H1 (cell line): ENCODE measurements around the gene CBL. TPM values are rescaled to one million over a fixed set of nuclear protein-coding genes. Genes with fewer than 3 reads are reported as not detected.

Experiments
- CTCF ChIA-PET: fragments of 300-600 bp; sonication (Branson Sonifier 250); formaldehyde crosslinking; loops from one replicate; lab custom pipeline; 2021; ENCODE audit not compliant: partially characterized antibody; lab: Charles Lee
- POLR2A ChIA-PET: fragments of 300-600 bp; sonication (Branson Sonifier 250); formaldehyde crosslinking; loops from one replicate; lab custom pipeline; 2021; ENCODE audit warnings: inconsistent platforms; ENCODE audit not compliant: partially characterized antibody; lab: Charles Lee
- DNase-seq, 2 experiments: peaks; one replicate each; pipeline versions ENCODE4 v3.0.0 to v3.0.0-alpha.2; 2010 to 2022; ENCODE audit warnings: low spot score in 2 of 2, low read depth in 1 of 2, mixed read lengths in 1 of 2
- FAIRE-seq: peaks from 2 replicates; lab custom pipeline; 2011; peaks lifted over from hg19 to GRCh38; lab: Jason Lieb, UNC
- H2AFZ ChIP-seq: 2 replicates; pipeline ENCODE4 v1.8.1; 2012; ENCODE audit warnings: low read length, inconsistent platforms
- H2AK5ac ChIP-seq: 2 replicates; pipeline ENCODE4 v1.6.1; 2013; ENCODE audit warnings: low read depth, low read length
- H2BK120ac ChIP-seq: replicated peaks from 2 replicates; pipeline ENCODE3; 2013; ENCODE audit warnings: low read depth, low read length, inconsistent platforms
- H2BK12ac ChIP-seq: 2 replicates; pipeline ENCODE4 v1.6.1; 2013; ENCODE audit warnings: low read depth, low read length
- H2BK15ac ChIP-seq: 2 replicates; pipeline ENCODE4 v1.6.1; 2013; ENCODE audit warnings: low read length
- H2BK20ac ChIP-seq: 2 replicates; pipeline ENCODE4 v1.6.1; 2013; ENCODE audit warnings: low read length
- H2BK5ac ChIP-seq: 2 replicates; pipeline ENCODE4 v1.6.1; 2013; ENCODE audit warnings: low read depth, low read length
- H3K14ac ChIP-seq: 2 replicates; pipeline ENCODE4 v1.6.1; 2013; ENCODE audit warnings: inconsistent platforms; ENCODE audit not compliant: insufficient read length
- H3K18ac ChIP-seq: 2 replicates; pipeline ENCODE4 v1.6.1; 2013; ENCODE audit warnings: low read length; ENCODE audit errors: extremely low read depth
- H3K23ac ChIP-seq: 2 replicates; pipeline ENCODE4 v1.6.1; 2013; ENCODE audit warnings: inconsistent platforms; ENCODE audit not compliant: insufficient read length
- H3K23me2 ChIP-seq: 2 replicates; pipeline ENCODE4 v1.6.1; 2013; ENCODE audit warnings: low read depth, low read length
- H3K27ac ChIP-seq: 2 replicates; pipeline ENCODE4 v1.6.1; 2011; ENCODE audit warnings: low read depth, low read length, inconsistent platforms
- H3K27me3 ChIP-seq, 4 experiments: replicated peaks in 1 of 4; 1 replicate in 1 of 4; 2 replicates in 3 of 4; pipeline versions ENCODE4 v1.6.1 to v1.8.1; 2011 to 2013; ENCODE audit warnings: low read length in 3 of 4, mild to moderate bottlenecking in 3 of 4, inconsistent platforms in 2 of 4, mixed read lengths in 2 of 4, moderate library complexity in 1 of 4; ENCODE audit not compliant: control insufficient read depth in 3 of 4, insufficient read depth in 3 of 4; ENCODE audit errors: extremely low read depth in 1 of 4
- H3K36me3 ChIP-seq, 4 experiments: 2 replicates each; pipeline versions ENCODE4 v1.6.1 to v1.8.1; 2011 to 2013; ENCODE audit warnings: mild to moderate bottlenecking in 4 of 4, low read length in 3 of 4, moderate library complexity in 2 of 4, control low read depth in 1 of 4, inconsistent platforms in 1 of 4; ENCODE audit not compliant: insufficient read depth in 4 of 4, control insufficient read depth in 2 of 4
- H3K4ac ChIP-seq: replicated peaks from 2 replicates; pipeline ENCODE3; 2013; ENCODE audit warnings: low read length, low read depth, mixed read lengths, inconsistent platforms; ENCODE audit not compliant: insufficient read length
- H3K4me1 ChIP-seq, 4 experiments: replicated peaks in 1 of 4; 1 replicate in 1 of 4; 2 replicates in 3 of 4; pipeline versions ENCODE4 v1.6.1 to v1.8.1; 2011 to 2013; ENCODE audit warnings: low read length in 3 of 4, inconsistent platforms in 2 of 4, mixed read lengths in 1 of 4; ENCODE audit not compliant: insufficient read depth in 4 of 4, control insufficient read depth in 3 of 4
- H3K4me2 ChIP-seq, 2 experiments: 2 replicates each; pipeline versions ENCODE4 v1.6.1 to v1.8.1; 2011 to 2013; ENCODE audit warnings: low read depth in 2 of 2, low read length in 2 of 2, control low read depth in 1 of 2, inconsistent platforms in 1 of 2, mild to moderate bottlenecking in 1 of 2; ENCODE audit not compliant: insufficient read depth in 1 of 2
- H3K4me3 ChIP-seq, 4 experiments: fragments of 200-600, 300-600 bp in 1 of 4; sonication (generic), shearing (Covaris generic), sonication (Bioruptor Twin) in 1 of 4; 2 replicates each; pipeline versions ENCODE4 v1.5.1 to v1.8.1; 2011 to 2016; ENCODE audit warnings: low read length in 4 of 4, low read depth in 3 of 4, control low read depth in 2 of 4, inconsistent platforms in 2 of 4, mild to moderate bottlenecking in 2 of 4, mixed read lengths in 1 of 4, moderate library complexity in 1 of 4; ENCODE audit not compliant: insufficient read depth in 2 of 4; ENCODE audit errors: extremely low read depth in 1 of 4
- H3K56ac ChIP-seq: replicated peaks from 2 replicates; pipeline ENCODE3; 2013; ENCODE audit warnings: low read depth, mild to moderate bottlenecking, mixed read lengths, low read length, inconsistent platforms; ENCODE audit not compliant: insufficient read length
- H3K79me1 ChIP-seq: 2 replicates; pipeline ENCODE4 v1.6.1; 2013; ENCODE audit warnings: low read depth, low read length, control low read depth
- H3K79me2 ChIP-seq, 2 experiments: 2 replicates each; pipeline versions ENCODE4 v1.6.1 to v1.8.1; 2012 to 2013; ENCODE audit warnings: low read length in 2 of 2, mild to moderate bottlenecking in 2 of 2, inconsistent platforms in 1 of 2; ENCODE audit not compliant: insufficient read depth in 2 of 2, control insufficient read depth in 1 of 2
- H3K9ac ChIP-seq, 4 experiments: replicated peaks in 1 of 4; 1 replicate in 1 of 4; 2 replicates in 3 of 4; pipeline versions ENCODE4 v1.6.1 to v1.8.1; 2011 to 2013; ENCODE audit warnings: low read depth in 3 of 4, low read length in 3 of 4, control low read depth in 2 of 4, mild to moderate bottlenecking in 2 of 4, moderate library complexity in 2 of 4, inconsistent platforms in 1 of 4; ENCODE audit errors: extremely low read depth in 1 of 4
- H3K9me3 ChIP-seq, 2 experiments: 2 replicates each; pipeline versions ENCODE4 v1.6.1 to v1.8.1; 2012 to 2013; ENCODE audit warnings: mild to moderate bottlenecking in 2 of 2, moderate library complexity in 2 of 2, control low read depth in 1 of 2, inconsistent platforms in 1 of 2, low read depth in 1 of 2, low read length in 1 of 2, mixed read lengths in 1 of 2; ENCODE audit not compliant: insufficient read depth in 2 of 2
- H4K20me1 ChIP-seq, 2 experiments: replicated peaks in 1 of 2; 2 replicates each; pipeline versions ENCODE3 to v1.8.1; 2011 to 2013; ENCODE audit warnings: inconsistent platforms in 2 of 2, low read length in 2 of 2, mild to moderate bottlenecking in 1 of 2; ENCODE audit not compliant: insufficient read depth in 2 of 2, control insufficient read depth in 1 of 2
- H4K5ac ChIP-seq: 2 replicates; pipeline ENCODE4 v1.6.1; 2013; ENCODE audit warnings: low read length, low read depth, mixed read lengths, inconsistent platforms; ENCODE audit not compliant: insufficient read length
- H4K8ac ChIP-seq: 2 replicates; pipeline ENCODE4 v1.8.0; 2013; ENCODE audit warnings: mild to moderate bottlenecking, moderate library complexity, low read length, inconsistent platforms; ENCODE audit not compliant: insufficient read depth; ENCODE audit errors: extremely low read depth
- H4K91ac ChIP-seq: replicated peaks from 2 replicates; pipeline ENCODE3; 2013; ENCODE audit warnings: low read length, mixed read lengths, inconsistent platforms; ENCODE audit not compliant: insufficient read length
- CHD2 ChIP-seq: IDR thresholded peaks from 2 replicates; pipeline ENCODE4 v1.6.1; 2012; ENCODE audit warnings: low read length, improper control_type of control experiment
- WGBS, 2 experiments: shearing (Covaris generic) in 1 of 2; methylation state at CpG; one replicate each; pipeline versions ENCODE4 v1.1.6 to v1.1.7; 2013 to 2015; ENCODE audit warnings: low lambda C conversion rate in 2 of 2, mixed read lengths in 2 of 2, inconsistent platforms in 1 of 2, low coverage in 1 of 2, missing lambda C conversion rate in 1 of 2; ENCODE audit not compliant: insufficient replicate concordance in 2 of 2, insufficient coverage in 1 of 2, insufficient read length in 1 of 2; ENCODE audit errors: extremely low coverage in 1 of 2, missing lambda C conversion rate in 1 of 2; 5-methylcytosine and 5-hydroxymethylcytosine counted together
- polyA plus RNA-seq, 7 experiments: library from polyadenylated mRNA; depleted of rRNA in 3 of 7; stranded (reverse) in 5 of 7; unstranded in 2 of 7; fragments of >200 nt in 5 of 7; fragments of 200-250 nt in 2 of 7; gene quantifications; 1 replicate in 5 of 7; 2 replicates in 1 of 7; 4 replicates in 1 of 7; pipeline versions ENCODE4 v1.2.1 to v1.2.3, GENCODE V29; 2011 to 2013; ENCODE audit warnings: missing spikeins in 2 of 7, mixed read lengths in 2 of 7
- total RNA-seq: library from RNA; stranded (reverse); fragmentation: NEBNext Ultra II Directional; extraction: Animal tissue kit (Norgen Biotek cat#: 25700); gene quantifications from 2 replicates; pipeline ENCODE4 v1.2.1, GENCODE V29; 2021

Gene CBL
- total and polyA plus RNA-seq, 2 of the 8 experiments (the other 6 are each of a cell fraction or from before 2014, with no cell fraction given), result 23.1 to 57.8 TPM

DNA sequence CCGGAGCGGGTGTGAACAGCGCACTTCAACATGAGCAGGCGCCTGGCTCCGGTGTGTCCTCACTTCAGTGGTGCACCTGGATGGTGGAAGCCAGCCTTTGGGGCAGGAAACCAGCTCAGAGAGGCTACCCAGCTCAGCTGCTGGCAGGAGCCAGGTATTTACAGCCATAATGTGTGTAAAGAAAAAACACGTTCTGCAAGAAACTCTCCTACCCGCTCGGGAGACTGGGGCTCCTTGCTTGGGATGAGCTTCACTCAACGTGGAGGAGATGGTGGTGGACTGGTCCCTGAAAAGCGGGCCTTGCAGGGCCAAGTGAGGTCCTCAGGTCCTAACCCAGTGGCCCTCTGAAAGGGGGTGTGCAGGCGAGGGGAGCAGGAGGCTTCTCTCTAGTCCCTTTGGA lies 103.3 kb downstream of the CBL start:
- Histone ChIP-seq H2BK20ac (no peak overlapping the region), H3K14ac (no peak overlapping the region), H3K23me2 (no peaks in the 10 kb centered on the region), H4K20me1 (peaks cover 4 to 6% of the 10 kb centered on the region in 2 experiments), H4K91ac (no peak overlapping the region), H2BK5ac (no peak overlapping the region), H3K4ac (no peak overlapping the region), H3K4me2 (no peak overlapping the region), H2BK120ac (no peak overlapping the region), H3K56ac (no peak overlapping the region), H2BK12ac (no peak overlapping the region), H2AFZ (no peak overlapping the region), H2AK5ac (no peak overlapping the region), H3K9me3 (no peaks in the 10 kb centered on the region), H3K4me1 (peaks cover 0 to under 1% (median 0%) of the 10 kb centered on the region in 4 experiments; a peak in 1 of 7 replicates), H3K18ac (no peak overlapping the region), H3K9ac (no peak overlapping the region), H4K8ac (no peak overlapping the region; the same call in 1 of the 2 replicates), H3K79me1 (no peaks in the 10 kb centered on the region), H3K27me3 (peaks cover 0 to 3% (median 1%) of the 10 kb centered on the region in 4 experiments; a peak in 2 of 7 replicates), H4K5ac (no peak overlapping the region), H3K36me3 (peaks cover 0 to 25% (median 3%) of the 10 kb centered on the region in 4 experiments; a peak in 5 of 8 replicates), H3K23ac (no peak overlapping the region), H3K27ac (no peak overlapping the region), H3K79me2 (no peaks in the 10 kb centered on the region), H2BK15ac (no peak overlapping the region), H3K4me3 (no peak overlapping the region)
- CTCF ChIA-PET, result interaction anchor here (1.4 to 13.8 kb wide), 7 partner anchors 9 to 207 kb away, joined by 3 to 174 read pairs (median 4); no protein-coding TSS in a partner anchor
- FAIRE-seq (no peak), DNase-seq (no peak)
- POLR2A ChIA-PET, result interaction anchor here (0.6 to 5.6 kb wide), 5 partner anchors 8 to 213 kb away, joined by 3 to 44 read pairs (median 3); partner anchors contain the start of gene MCAM
- WGBS, 2 experiments, result 90% methylated on average over 11 of the region's 11 CpGs; no CpG with 5 or more reads in 1 of the 2 experiments
- TF ChIP-seq CHD2, result no peak
